ENCODE results near the gene RIMBP2.
"Not testable (repeated sequence)": the region's sequence is repeated elsewhere in the genome, so short reads cannot be mapped to it uniquely, and the experiment has no call there.

RIMBP2 gene

DNA sequence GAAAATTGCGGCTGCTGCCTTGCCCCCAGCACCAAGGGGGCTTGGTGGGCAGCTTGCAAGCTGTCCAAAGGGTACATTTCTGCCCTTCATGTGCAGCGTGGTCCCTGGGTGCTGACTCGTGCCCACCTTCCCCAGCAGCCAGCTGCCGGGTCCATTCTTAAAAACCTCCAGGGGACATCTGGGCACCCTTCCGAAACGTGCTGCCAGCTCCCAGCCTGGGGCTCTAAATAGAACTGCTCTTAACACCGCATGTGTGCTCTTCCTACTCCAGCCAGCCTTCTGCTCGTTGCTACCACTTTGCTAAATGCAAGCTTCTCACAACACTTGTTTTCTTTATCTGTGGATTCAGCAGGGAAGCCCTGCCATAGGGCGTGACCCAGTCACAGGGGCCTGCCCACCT is 66.0 kb downstream of the RIMBP2 start:
- no peaks in the 10 kb centered on the region for H3K4me1 Mint-ChIP-seq
- H3K27me3 Mint-ChIP-seq: peaks cover 3% of the 10 kb centered on the region
- H3K27ac Mint-ChIP-seq: no peak overlapping the region
- H3K9me3 Mint-ChIP-seq: no peaks in the 10 kb centered on the region
- ATAC-seq (no peak), DNase-seq (no peak)
- no peak overlapping the region for H3K4me3 Mint-ChIP-seq
- H3K36me3 Mint-ChIP-seq (ENCODE audit: low read depth): no peaks in the 10 kb centered on the region

- Mint-ChIP-seq H3K36me3 (ENCODE audit: low read depth) (no peaks in the 10 kb centered on the region), H3K4me3 (no peak overlapping the region), H3K4me1 (no peaks in the 10 kb centered on the region), H3K27me3 (peaks cover 3% of the 10 kb centered on the region), H3K9me3 (no peaks in the 10 kb centered on the region), H3K27ac (no peak overlapping the region)
- DNase-seq (no peak), ATAC-seq (no peak)
Measured at GRCh38 chr12:130649101-130650045, 66.7 kb downstream of the RIMBP2 start.

DNA sequence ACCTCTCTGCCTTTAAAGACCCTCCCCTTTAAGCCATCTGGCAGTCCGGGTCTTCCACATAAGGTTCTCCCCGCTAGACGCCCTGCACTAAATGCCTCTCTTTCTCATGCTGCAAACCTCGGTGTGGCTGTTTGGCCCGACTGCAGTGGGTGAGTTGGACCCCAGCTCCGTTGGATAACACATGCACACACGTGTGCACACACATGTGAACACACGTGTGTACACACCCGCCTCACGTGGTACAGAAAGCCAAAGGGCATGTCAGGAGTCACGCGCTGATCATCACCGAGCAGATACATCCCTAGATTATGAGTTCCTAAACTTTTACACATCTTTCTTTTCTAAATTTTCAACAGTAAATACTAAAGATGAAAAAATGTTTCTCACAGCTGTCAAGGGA is 68.3 kb downstream of the RIMBP2 start:
- Mint-ChIP-seq H3K9me3 (no peaks in the 10 kb centered on the region), H3K27ac (no peak overlapping the region), H3K4me1 (no peaks in the 10 kb centered on the region), H3K4me3 (no peak overlapping the region), H3K27me3 (peaks cover 3% of the 10 kb centered on the region), H3K36me3 (ENCODE audit: low read depth) (no peaks in the 10 kb centered on the region)
- DNase-seq: no peak
- no peak for ATAC-seq

DNA sequence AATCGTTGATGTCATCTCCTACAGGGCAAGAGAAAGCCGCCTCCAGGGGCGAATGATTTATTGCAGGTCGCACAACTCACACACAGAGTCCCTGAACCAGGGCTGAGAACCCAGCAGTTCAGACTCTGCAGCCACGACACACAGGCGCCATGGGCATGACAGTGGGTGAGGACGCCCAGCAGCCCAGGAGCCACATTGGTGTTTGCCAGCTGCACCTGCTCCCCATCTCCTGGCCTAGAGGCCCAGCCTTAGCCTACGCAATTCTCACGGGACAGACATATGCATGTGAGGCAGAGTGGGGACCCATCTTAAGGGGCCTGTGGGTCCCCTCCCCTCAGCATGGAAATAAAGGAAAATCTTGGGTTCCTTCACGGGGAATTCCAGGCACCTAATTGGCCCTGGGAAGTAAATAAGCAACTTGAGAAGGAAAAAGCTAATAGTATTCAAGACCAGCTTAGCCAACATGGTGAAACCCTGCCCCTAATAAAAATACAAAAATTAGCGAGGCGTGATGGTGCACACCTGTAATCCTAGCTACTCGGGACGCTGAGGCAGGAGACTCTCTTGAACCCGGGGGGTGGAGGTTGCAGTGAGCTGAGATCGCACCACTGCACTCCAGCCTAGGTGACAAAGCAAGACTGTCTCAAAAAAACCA is 69.3 kb downstream of the RIMBP2 start:
- Mint-ChIP-seq H3K4me1 (no peaks in the 10 kb centered on the region), H3K9me3 (no peaks in the 10 kb centered on the region), H3K36me3 (ENCODE audit: low read depth) (no peaks in the 10 kb centered on the region), H3K27me3 (peaks cover 3% of the 10 kb centered on the region), H3K4me3 (no peak overlapping the region), H3K27ac (no peak overlapping the region)
- ATAC-seq (no peak), DNase-seq (no peak)

- ATAC-seq, H3K27me3 Mint-ChIP-seq, DNase-seq: not testable (repeated sequence)
Measured at GRCh38 chr12:130646191-130646590, 69.9 kb downstream of the RIMBP2 start.

GRCh38 chr12:130645751-130646150 is 70.3 kb downstream of the RIMBP2 start:
- Mint-ChIP-seq H3K27ac (no peak overlapping the region), H3K4me1 (no peaks in the 10 kb centered on the region), H3K36me3 (ENCODE audit: low read depth) (no peaks in the 10 kb centered on the region), H3K4me3 (no peak overlapping the region), H3K9me3 (no peaks in the 10 kb centered on the region), H3K27me3 (peaks cover 3% of the 10 kb centered on the region)
- ATAC-seq (no peak), DNase-seq (no peak)

More at GRCh38 chr12:130646191-130646590, 69.9 kb downstream of the RIMBP2 start:
- H3K36me3 Mint-ChIP-seq (ENCODE audit: low read depth); H3K27ac Mint-ChIP-seq; H3K4me1 Mint-ChIP-seq; H3K4me3 Mint-ChIP-seq; H3K9me3 Mint-ChIP-seq: not testable (repeated sequence)

GRCh38 chr12:130644566-130644965 is 71.5 kb downstream of the RIMBP2 start:
- Mint-ChIP-seq H3K27ac (no peak overlapping the region), H3K4me3 (no peak overlapping the region), H3K9me3 (no peaks in the 10 kb centered on the region), H3K36me3 (ENCODE audit: low read depth) (no peaks in the 10 kb centered on the region), H3K4me1 (no peaks in the 10 kb centered on the region), H3K27me3 (peaks cover 1% of the 10 kb centered on the region)
- DNase-seq (no peak), ATAC-seq (no peak)

GRCh38 chr12:130644146-130644545 is 72.0 kb downstream of the RIMBP2 start:
- Mint-ChIP-seq H3K4me3 (no peak overlapping the region), H3K36me3 (ENCODE audit: low read depth) (no peaks in the 10 kb centered on the region), H3K4me1 (no peaks in the 10 kb centered on the region), H3K27ac (no peak overlapping the region), H3K27me3 (no peaks in the 10 kb centered on the region), H3K9me3 (no peaks in the 10 kb centered on the region)
- no peak for ATAC-seq
- no peak for DNase-seq

- Mint-ChIP-seq H3K27ac (no peak overlapping the region), H3K4me1 (no peaks in the 10 kb centered on the region), H3K4me3 (no peak overlapping the region), H3K36me3 (ENCODE audit: low read depth) (no peaks in the 10 kb centered on the region), H3K27me3 (no peaks in the 10 kb centered on the region), H3K9me3 (no peaks in the 10 kb centered on the region)
- ATAC-seq (no peak), DNase-seq (no peak)
Measured at GRCh38 chr12:130642856-130643255, 73.2 kb downstream of the RIMBP2 start.

- ATAC-seq (no peak), DNase-seq (no peak)
- Mint-ChIP-seq H3K27me3 (no peaks in the 10 kb centered on the region), H3K27ac (no peak overlapping the region), H3K9me3 (no peaks in the 10 kb centered on the region), H3K36me3 (ENCODE audit: low read depth) (no peaks in the 10 kb centered on the region), H3K4me3 (no peak overlapping the region), H3K4me1 (no peaks in the 10 kb centered on the region)
Measured at GRCh38 chr12:130641533-130642184, 74.4 kb downstream of the RIMBP2 start.

DNA sequence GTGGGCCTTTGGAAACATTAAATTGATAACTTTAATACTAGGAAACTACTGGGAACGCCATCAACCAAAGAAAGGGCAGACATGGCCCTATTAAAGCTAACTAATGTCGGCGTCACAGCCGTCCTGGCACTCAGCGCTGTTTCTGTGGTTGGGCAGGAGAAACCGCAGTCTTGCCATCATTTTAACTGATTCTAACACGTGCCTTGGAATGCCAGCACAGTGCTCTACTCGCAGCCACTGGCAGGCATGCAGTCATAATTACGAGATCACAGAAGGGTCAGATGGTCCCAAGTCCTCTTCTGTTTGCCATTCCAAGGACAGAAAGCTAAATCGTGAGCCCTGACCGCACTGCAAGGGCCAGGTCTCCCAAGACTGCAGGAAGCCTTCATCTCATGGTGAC is 75.2 kb downstream of the RIMBP2 start:
- H3K4me3 Mint-ChIP-seq: no peak overlapping the region
- no peaks in the 10 kb centered on the region for H3K4me1 Mint-ChIP-seq
- no peaks in the 10 kb centered on the region for H3K9me3 Mint-ChIP-seq
- H3K36me3 Mint-ChIP-seq (ENCODE audit: low read depth): no peaks in the 10 kb centered on the region
- no peak overlapping the region for H3K27ac Mint-ChIP-seq
- no peak for ATAC-seq
- H3K27me3 Mint-ChIP-seq: peaks cover under 1% of the 10 kb centered on the region
- no peak for DNase-seq

DNA sequence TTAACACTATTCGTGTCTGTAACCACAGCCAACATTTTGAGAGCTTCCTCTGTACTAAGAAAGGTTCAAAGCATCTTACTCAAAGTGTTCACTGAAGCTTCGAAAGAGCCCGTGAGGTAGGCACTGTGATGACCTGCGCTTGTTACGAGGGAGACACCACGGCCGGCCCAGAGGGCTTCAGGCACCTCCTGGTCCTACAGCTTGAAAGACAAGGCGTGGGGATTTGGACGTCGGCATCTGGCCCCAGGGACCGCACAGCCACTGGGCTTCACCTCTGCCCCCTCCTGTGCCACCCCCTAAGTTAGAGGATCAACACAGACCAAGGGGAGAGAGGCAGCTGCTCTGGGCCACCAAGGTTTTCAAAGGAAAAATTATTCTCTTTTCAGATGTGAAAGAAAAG is 75.6 kb downstream of the RIMBP2 start:
- no peak overlapping the region for H3K27ac Mint-ChIP-seq
- peaks cover 3% of the 10 kb centered on the region for H3K27me3 Mint-ChIP-seq
- no peak for DNase-seq
- no peaks in the 10 kb centered on the region for H3K4me1 Mint-ChIP-seq
- ATAC-seq: no peak
- H3K36me3 Mint-ChIP-seq (ENCODE audit: low read depth): no peaks in the 10 kb centered on the region
- no peak overlapping the region for H3K4me3 Mint-ChIP-seq
- H3K9me3 Mint-ChIP-seq: no peaks in the 10 kb centered on the region

DNA sequence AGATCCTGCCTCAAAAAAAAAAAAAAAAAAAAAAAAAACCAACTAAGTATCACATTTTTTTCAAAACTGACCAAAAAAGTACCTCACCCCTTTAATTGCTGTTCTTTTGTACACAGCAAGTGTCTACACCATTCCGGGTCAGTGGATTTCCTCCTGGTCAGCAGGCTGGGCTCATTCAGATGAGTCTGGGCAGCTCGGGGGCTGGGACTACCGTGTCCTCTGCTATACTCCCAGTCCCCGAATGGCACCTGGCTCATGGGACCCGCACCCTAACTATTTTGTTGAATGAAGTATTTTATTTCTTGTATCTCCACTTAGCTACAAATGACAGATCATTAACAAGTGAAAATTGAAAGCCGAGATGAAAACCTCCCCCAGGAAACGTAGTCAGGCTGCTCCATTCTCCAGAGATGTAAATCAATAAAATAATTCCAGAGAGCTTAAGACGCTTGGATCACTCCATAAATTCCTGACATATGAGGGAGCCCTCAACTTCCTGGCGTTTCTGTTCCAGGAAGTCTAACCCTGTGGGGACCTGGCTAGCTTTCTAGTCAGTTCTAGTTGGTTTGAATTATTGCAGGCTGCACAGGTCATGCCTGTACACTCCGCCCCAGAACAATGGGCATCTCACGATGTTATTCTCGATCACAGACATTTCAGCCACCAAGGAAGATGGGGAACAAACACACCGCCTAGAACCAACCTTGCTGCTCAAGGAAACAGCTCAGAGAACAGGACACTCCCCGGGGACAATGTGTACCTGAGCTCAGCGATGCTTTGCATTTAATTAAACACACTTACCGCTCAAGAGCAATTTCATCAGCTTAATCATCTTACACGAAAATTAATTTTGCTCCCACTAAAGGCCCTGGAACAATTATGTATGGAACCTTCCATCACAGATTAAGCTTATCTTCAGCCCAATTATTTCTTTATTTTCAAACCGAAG is 76.3 kb downstream of the RIMBP2 start:
- Mint-ChIP-seq H3K36me3 (ENCODE audit: low read depth) (no peaks in the 10 kb centered on the region), H3K9me3 (no peaks in the 10 kb centered on the region), H3K27me3 (peaks cover 8% of the 10 kb centered on the region), H3K4me1 (no peaks in the 10 kb centered on the region), H3K4me3 (no peak overlapping the region), H3K27ac (no peak overlapping the region)
- DNase-seq (no peak), ATAC-seq (no peak)

DNA sequence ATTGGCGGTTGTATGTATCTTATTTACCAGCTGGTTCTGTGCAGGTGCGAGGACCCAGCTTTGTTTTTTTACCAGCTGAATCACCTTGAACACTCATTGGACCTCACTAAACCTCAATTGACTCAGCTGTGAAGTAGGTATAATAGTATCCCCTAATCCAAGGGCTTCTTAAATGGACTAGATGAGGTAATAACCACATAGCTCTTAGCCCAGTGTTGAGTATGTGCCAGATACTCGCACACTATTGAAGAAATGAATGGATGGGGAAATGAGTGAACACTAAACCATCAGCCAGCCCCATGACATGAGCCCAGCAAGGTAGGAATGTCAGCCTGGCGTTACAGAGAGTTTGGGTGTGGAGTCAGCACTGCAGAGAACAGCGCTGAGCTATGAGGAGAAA is 79.7 kb downstream of the RIMBP2 start:
- H3K27ac Mint-ChIP-seq: no peak overlapping the region
- H3K27me3 Mint-ChIP-seq: peaks cover 14% of the 10 kb centered on the region
- DNase-seq: no peak
- H3K9me3 Mint-ChIP-seq: no peaks in the 10 kb centered on the region
- no peaks in the 10 kb centered on the region for H3K36me3 Mint-ChIP-seq (ENCODE audit: low read depth)
- no peak overlapping the region for H3K4me3 Mint-ChIP-seq
- no peak for ATAC-seq
- H3K4me1 Mint-ChIP-seq: no peaks in the 10 kb centered on the region

Data from activated naive CD8-positive, alpha-beta T cell treated with anti-CD3 and anti-CD28 coated beads, Interleukin-2, amount 50 U/mL, for 24 hours (primary cell).